Measurements from ENCODE around the gene MYO16.
"Not testable (repeated sequence)": the region's sequence is repeated elsewhere in the genome, so short reads cannot be mapped to it uniquely, and the experiment has no call there.

Gene MYO16

GRCh38 chr13:109211616-109212015 is 582.2 kb downstream of the MYO16 start:
- no peak for DNase-seq

- DNase-seq = no peak
Observed at GRCh38 chr13:109212650-109213049, 583.2 kb downstream of the MYO16 start.

- no peak for DNase-seq
Observed at GRCh38 chr13:109213714-109214113, 584.3 kb downstream of the MYO16 start.

GRCh38 chr13:109214393-109214792 is 585.0 kb downstream of the MYO16 start:
- no peak for DNase-seq

- no peak for DNase-seq
Observed at GRCh38 chr13:109215377-109215776, 586.0 kb downstream of the MYO16 start.

GRCh38 chr13:109217510-109217909 is 588.1 kb downstream of the MYO16 start:
- DNase-seq = not testable (repeated sequence)

GRCh38 chr13:109220631-109221030 is 591.2 kb downstream of the MYO16 start:
- DNase-seq = no peak

GRCh38 chr13:109224033-109224432 is 594.6 kb downstream of the MYO16 start:
- no peak for DNase-seq

- no peak for DNase-seq
Observed at GRCh38 chr13:109226631-109227030, 597.2 kb downstream of the MYO16 start.

GRCh38 chr13:109227344-109227940 is 598.0 kb downstream of the MYO16 start:
- DNase-seq = no peak

GRCh38 chr13:109228211-109228610 is 598.8 kb downstream of the MYO16 start:
- DNase-seq = no peak

- no peak for DNase-seq
Observed at GRCh38 chr13:109231888-109232287, 602.5 kb downstream of the MYO16 start.

- no peak for DNase-seq
Observed at GRCh38 chr13:109233293-109233692, 603.9 kb downstream of the MYO16 start.

- no peak for DNase-seq
Observed at GRCh38 chr13:109235901-109236300, 606.5 kb downstream of the MYO16 start.

- no peak for DNase-seq
Observed at GRCh38 chr13:109241160-109241559, 611.7 kb downstream of the MYO16 start.

GRCh38 chr13:109243311-109243951 is 614.0 kb downstream of the MYO16 start:
- no peak for DNase-seq

- no peak for DNase-seq
Observed at GRCh38 chr13:109244566-109244965, 615.2 kb downstream of the MYO16 start.

GRCh38 chr13:109246001-109246400 is 616.6 kb downstream of the MYO16 start:
- DNase-seq = no peak

- no peak for DNase-seq
Observed at GRCh38 chr13:109249780-109250528, 620.5 kb downstream of the MYO16 start.

GRCh38 chr13:109251956-109252355 is 622.5 kb downstream of the MYO16 start:
- DNase-seq = no peak

- no peak for DNase-seq
Observed at GRCh38 chr13:109253316-109253715, 623.9 kb downstream of the MYO16 start.

GRCh38 chr13:109254274-109254673 is 624.9 kb downstream of the MYO16 start:
- DNase-seq = no peak

- DNase-seq = no peak
Observed at GRCh38 chr13:109255141-109255856, 625.9 kb downstream of the MYO16 start.

Data from activated T-cell treated with anti-CD3 and anti-CD28 coated beads for 4 hours (primary cell).